Testis (tissue), 3 donors: Measurements from ENCODE around the gene CHMP6. TPM values are rescaled to one million over a fixed set of nuclear protein-coding genes. Genes with fewer than 3 reads are reported as not detected.

ENCODE experiments used
- DNase-seq: peaks from one replicate; pipeline ENCODE4 v3.0.0-alpha.2; 2019
- H3K27ac ChIP-seq, 2 donors: fragments of 200-600 bp; sonication (generic); one replicate each; pipeline ENCODE4 v1.5.1; 2019
- H3K27me3 ChIP-seq: fragments of 200-600 bp; sonication (generic); one replicate; pipeline ENCODE4 v1.5.1; 2019
- H3K36me3 ChIP-seq: fragments of 200-600 bp; sonication (generic); one replicate; pipeline ENCODE4 v1.5.1; 2017; ENCODE audit warnings: low read depth; ENCODE audit errors: missing control alignments
- H3K4me1 ChIP-seq: fragments of 200-600 bp; sonication (generic); one replicate; pipeline ENCODE4 v1.5.1; 2019
- H3K4me3 ChIP-seq, 2 donors: fragments of 200-600 bp; sonication (generic); one replicate each; pipeline ENCODE4 v1.5.1; 2017 to 2019
- H3K9me3 ChIP-seq: fragments of 200-600 bp; sonication (generic); one replicate; pipeline ENCODE4 v1.5.1; 2017
- CTCF ChIP-seq, 3 experiments: fragments of 450-650 bp in 2 of 3; fragments of 200-600 bp in 1 of 3; sonication (generic) in 1 of 3; IDR thresholded peaks; one replicate each; pipeline ENCODE4 v1.5.1; 2016 to 2019; ENCODE audit warnings: antibody characterized with exemption in 3 of 3, mild to moderate bottlenecking in 2 of 3, moderate library complexity in 1 of 3
- POLR2A ChIP-seq: fragments of 450-650 bp; IDR thresholded peaks from one replicate; pipeline ENCODE4 v1.6.1; 2017; ENCODE audit warnings: antibody characterized with exemption, mild to moderate bottlenecking, moderate library complexity
- WGBS, 2 donors: methylation state at CpG; one replicate each; pipeline ENCODE4 v1.1.5; 2018; 5-methylcytosine and 5-hydroxymethylcytosine counted together
- intact Hi-C: fragments of 100-400 bp; cut with DNase I; formaldehyde crosslinking; loops from one replicate; pipeline ENCODE4 v1.15.1; 2023; ENCODE audit warnings: low total_unique reads
- polyA plus RNA-seq: library from polyadenylated mRNA; stranded (reverse); fragments of 350-450 nt; fragmentation: Illumina TruSeq; extraction: RNeasy Lipid Tissue Mini Kit (QIAGEN cat#74804); gene quantifications from one replicate; pipeline ENCODE4 v1.2.3, GENCODE V29; 2014; ENCODE audit warnings: low read depth, low replicate concordance; ENCODE audit not compliant: insufficient read depth
- total RNA-seq, 2 donors: library from RNA; depleted of rRNA; stranded (reverse); fragments of >200 nt; gene quantifications; one replicate each; pipeline ENCODE4 v1.2.3, GENCODE V29; 2016

The CHMP6 gene
- total and polyA plus RNA-seq, 3 donors from 2014 or later = 18.5 to 29.8 (median 28.2) TPM

GRCh38 chr17:80999536-81000333, 8.1 kb downstream of the CHMP6 start:
- TF ChIP-seq CTCF (IDR thresholded peaks at IDR 0.05) (no peak), POLR2A (no peak)
- Histone ChIP-seq H3K27me3 (no peaks in the 10 kb centered on the region), H3K36me3 (no peaks in the 10 kb centered on the region), H3K4me3 (no peak overlapping the region), H3K4me1 (peaks cover 8% of the 10 kb centered on the region), H3K9me3 (no peaks in the 10 kb centered on the region), H3K27ac (no peak overlapping the region)
- WGBS, 2 donors = 90 to 93% methylated on average over 2 to 40 of the region's 40 CpGs
- no peak for DNase-seq
- intact Hi-C loops = no loop called here

- TF ChIP-seq CTCF (IDR thresholded peaks at IDR 0.05) = no peak
- TF ChIP-seq POLR2A = no peak
- no peaks in the 10 kb centered on the region for H3K27me3 ChIP-seq
- intact Hi-C loops = no loop called here
- H3K4me1 ChIP-seq = peaks cover 8% of the 10 kb centered on the region
- no peaks in the 10 kb centered on the region for H3K9me3 ChIP-seq
- no peak for DNase-seq
- H3K4me3 ChIP-seq = no peak overlapping the region
- H3K27ac ChIP-seq = no peak overlapping the region
- H3K36me3 ChIP-seq = no peaks in the 10 kb centered on the region
- WGBS, 2 donors = 93 to 98% methylated on average over 3 to 8 of the region's 8 CpGs
Measured at GRCh38 chr17:81000334-81000630, 8.6 kb downstream of the CHMP6 start.

- 57 to 73% methylated on average over 8 to 18 of the region's 18 CpGs for WGBS, 2 donors
- Histone ChIP-seq H3K4me1 (peaks cover 8% of the 10 kb centered on the region), H3K4me3 (no peak overlapping the region), H3K36me3 (no peaks in the 10 kb centered on the region), H3K27me3 (no peaks in the 10 kb centered on the region), H3K9me3 (no peaks in the 10 kb centered on the region), H3K27ac (no peak overlapping the region)
- TF ChIP-seq CTCF (IDR thresholded peaks at IDR 0.05) (no peak), POLR2A (no peak)
- no peak for DNase-seq
- intact Hi-C loops = no loop called here
Measured at GRCh38 chr17:81000631-81001357, 9.2 kb downstream of the CHMP6 start.

GRCh38 chr17:81002013-81002384, 10.4 kb downstream of the CHMP6 start:
- H3K4me3 ChIP-seq = no peak overlapping the region
- DNase-seq = no peak
- TF ChIP-seq CTCF (IDR thresholded peaks at IDR 0.05) = no peak
- TF ChIP-seq POLR2A = no peak
- no peaks in the 10 kb centered on the region for H3K36me3 ChIP-seq
- intact Hi-C loops = no loop called here
- H3K4me1 ChIP-seq = peaks cover 8% of the 10 kb centered on the region
- 71 to 77% methylated on average over 10 of the region's 10 CpGs for WGBS, 2 donors
- H3K9me3 ChIP-seq = no peaks in the 10 kb centered on the region
- no peaks in the 10 kb centered on the region for H3K27me3 ChIP-seq
- no peak overlapping the region for H3K27ac ChIP-seq
